Bronchial epithelial cell (primary cell): ENCODE data around the gene LYPD6B. TPM values are rescaled to one million over a fixed set of nuclear protein-coding genes. Genes with fewer than 3 reads are reported as not detected.
A peak's percentile ranks its signal among the peaks of the same experiment; 100 is the strongest.

Experiments used
- DNase-seq: peaks from one replicate; pipeline ENCODE4 v3.0.0-alpha.2; 2010; ENCODE audit warnings: low read depth
- FAIRE-seq: peaks from 2 replicates; lab custom pipeline; 2011; peaks lifted over from hg19 to GRCh38; lab: Jason Lieb, UNC
- H3K27me3 ChIP-seq: 2 replicates; pipeline ENCODE4 v1.5.1; 2011; ENCODE audit warnings: low read length; ENCODE audit not compliant: control insufficient read depth, insufficient read depth
- H3K36me3 ChIP-seq: 2 replicates; pipeline ENCODE4 v1.5.1; 2011; ENCODE audit warnings: low read length; ENCODE audit not compliant: control insufficient read depth, insufficient read depth
- H3K4me3 ChIP-seq: 2 replicates; pipeline ENCODE4 v1.5.1; 2011; ENCODE audit warnings: mild to moderate bottlenecking, low read depth, low read length, control low read depth
- CTCF ChIP-seq: IDR thresholded peaks from 2 replicates; pipeline ENCODE4 v1.5.1; 2011; ENCODE audit warnings: mild to moderate bottlenecking, moderate library complexity, low read length, control low read depth, inconsistent platforms; ENCODE audit not compliant: insufficient read depth, severe bottlenecking
- total RNA-seq: library from RNA; depleted of rRNA; stranded (reverse); fragments of >200 nt; gene quantifications from 2 replicates; pipeline ENCODE4 v1.2.1, GENCODE V29; 2014

LYPD6B gene
- total RNA-seq, 1 donor from 2014 or later = 14.7 TPM

DNA sequence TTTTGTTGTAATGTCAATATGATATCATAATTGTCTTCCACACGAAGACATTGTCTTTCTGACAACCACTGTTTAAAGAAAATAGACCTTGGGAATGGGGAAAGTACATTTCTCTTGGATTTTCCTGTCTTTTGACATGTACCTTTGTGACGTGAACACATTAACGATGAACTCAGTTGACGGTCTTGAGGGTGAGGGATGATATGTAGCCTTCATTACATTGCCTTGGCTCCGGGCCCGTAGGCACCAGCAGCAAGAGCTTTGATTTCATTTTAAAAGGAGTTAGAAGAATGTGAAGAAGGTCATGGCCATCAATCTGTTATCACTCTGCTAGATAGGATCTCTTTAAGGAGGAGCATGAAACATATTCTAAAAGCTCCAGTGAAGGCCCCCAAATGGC is 80.9 kb downstream of the LYPD6B start:
- H3K36me3 ChIP-seq = no peaks in the 10 kb centered on the region
- H3K27me3 ChIP-seq = no peaks in the 10 kb centered on the region
- FAIRE-seq (peak; percentile 55), DNase-seq (no peak)
- no peak for TF ChIP-seq CTCF
- H3K4me3 ChIP-seq = no peak overlapping the region

DNA sequence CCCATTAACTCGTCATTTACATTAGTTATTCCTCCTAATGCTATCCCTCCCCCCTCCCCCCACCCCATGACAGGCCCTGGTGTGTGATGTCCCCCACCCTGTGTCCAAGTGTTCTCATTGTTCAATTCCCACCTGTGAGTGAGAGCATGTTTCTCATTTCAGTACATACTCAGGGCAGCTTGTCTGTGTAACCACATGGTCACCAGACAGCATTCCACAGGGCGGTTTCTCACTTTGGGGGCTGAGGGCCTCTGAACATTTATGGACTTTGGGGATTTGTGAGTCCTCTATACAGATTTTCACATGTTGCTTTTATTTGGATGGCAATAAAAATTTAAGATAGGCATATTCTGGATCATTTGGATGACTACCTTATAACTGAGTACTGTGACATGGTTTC is 84.0 kb downstream of the LYPD6B start:
- H3K27me3 ChIP-seq = no peaks in the 10 kb centered on the region
- no peak overlapping the region for H3K4me3 ChIP-seq
- TF ChIP-seq CTCF = no peak
- no peak for DNase-seq
- no peaks in the 10 kb centered on the region for H3K36me3 ChIP-seq
- FAIRE-seq = no peak

- Histone ChIP-seq H3K4me3 (no peak overlapping the region), H3K36me3 (no peaks in the 10 kb centered on the region), H3K27me3 (no peaks in the 10 kb centered on the region)
- DNase-seq (peak; percentile 60), FAIRE-seq (peak; percentile 55)
- no peak for TF ChIP-seq CTCF
These were observed 86.7 kb downstream of the LYPD6B start for GRCh38 chr2:149125031-149125725.

- TF ChIP-seq CTCF = no peak
- FAIRE-seq (no peak), DNase-seq (peak; percentile 10)
- Histone ChIP-seq H3K4me3 (no peak overlapping the region), H3K27me3 (no peaks in the 10 kb centered on the region), H3K36me3 (no peaks in the 10 kb centered on the region)
These were observed 90.9 kb downstream of the LYPD6B start for GRCh38 chr2:149129433-149129832.

DNA sequence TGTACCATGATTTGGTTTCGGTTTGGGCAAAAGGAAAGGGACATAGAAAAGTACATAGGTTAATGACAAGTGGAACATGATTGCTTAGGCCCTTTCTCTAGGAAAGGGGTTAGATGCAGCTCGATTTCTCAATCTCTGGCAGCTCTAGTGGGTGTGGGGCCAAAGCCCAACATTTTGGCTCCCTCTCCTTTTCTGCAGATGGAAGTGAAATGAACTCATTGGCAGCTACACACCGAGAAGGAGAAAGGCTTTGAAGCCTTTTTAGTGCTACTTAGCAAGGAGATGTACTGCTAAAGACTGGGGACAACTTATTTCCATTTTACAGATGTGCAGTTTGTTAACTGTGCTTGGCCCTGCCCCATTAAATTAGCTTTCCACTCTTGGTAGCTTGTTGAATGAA is 93.8 kb downstream of the LYPD6B start:
- Histone ChIP-seq H3K4me3 (no peak overlapping the region), H3K36me3 (no peaks in the 10 kb centered on the region), H3K27me3 (no peaks in the 10 kb centered on the region)
- no peak for FAIRE-seq
- TF ChIP-seq CTCF = no peak
- DNase-seq = no peak

- DNase-seq (no peak), FAIRE-seq (no peak)
- no peaks in the 10 kb centered on the region for H3K27me3 ChIP-seq
- H3K36me3 ChIP-seq = no peaks in the 10 kb centered on the region
- H3K4me3 ChIP-seq = no peak overlapping the region
- TF ChIP-seq CTCF = no peak
These were observed 94.4 kb downstream of the LYPD6B start for GRCh38 chr2:149132901-149133300.
